ENCODE results near the gene MAST4. TPM values are rescaled to one million over a fixed set of nuclear protein-coding genes. Genes with fewer than 3 reads are reported as not detected.

MAST4 gene
- total and polyA plus RNA-seq, 2 donors from 2014 or later = 27.3 to 31.4 TPM

DNA sequence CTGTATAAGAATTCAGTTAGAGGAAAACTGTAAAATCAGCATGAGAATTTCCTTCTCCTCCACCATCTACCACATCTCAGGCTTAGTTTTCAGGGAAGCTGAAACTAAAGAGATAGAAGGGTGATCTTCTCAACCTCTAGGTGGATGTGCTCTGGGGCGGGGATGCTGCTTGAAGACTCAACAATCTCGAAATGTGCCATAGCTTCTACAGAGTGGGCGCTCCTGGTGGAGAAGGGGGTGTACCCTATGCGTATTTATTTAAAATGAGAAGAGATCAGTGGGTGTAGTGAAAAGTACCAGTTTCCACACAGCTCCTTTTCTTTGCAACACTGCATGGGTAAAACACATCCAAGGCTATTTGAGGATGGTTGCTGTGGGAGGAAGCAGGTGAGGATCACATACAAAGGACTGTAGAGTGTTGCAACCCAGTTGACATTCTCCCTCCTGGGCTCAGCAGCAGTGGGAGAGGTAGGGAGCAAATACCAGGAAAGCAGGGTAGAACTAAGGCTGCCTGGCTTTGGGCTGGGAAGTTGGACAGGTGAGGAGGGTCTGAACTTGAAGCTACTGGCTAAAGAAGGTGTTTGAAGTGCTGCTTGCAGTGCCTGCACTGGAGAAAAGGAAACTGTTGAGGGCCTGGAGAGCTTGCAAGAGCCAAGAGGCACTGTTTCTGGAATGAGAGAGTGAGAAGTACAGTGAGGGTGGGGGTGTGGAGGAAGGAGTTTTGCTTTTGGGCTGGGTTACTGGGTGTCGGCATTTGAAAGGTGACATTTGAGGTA is 73.1 kb downstream of the MAST4 start:
- Histone ChIP-seq H3K4me1 (ENCODE audit: control insufficient read depth in 2 of 3, insufficient read depth in 2 of 3, low read depth in 1 of 3, low read length in 3 of 3) (peaks cover 2 to 11% (median 2%) of the 10 kb centered on the region in 3 donors), H3K36me3 (ENCODE audit: control insufficient read depth in 2 of 3, insufficient read depth in 3 of 3, low read length in 3 of 3) (no peaks in the 10 kb centered on the region), H3K9me3 (ENCODE audit: control insufficient read depth in 2 of 3, insufficient read depth in 1 of 3, low read length in 3 of 3) (no peaks in the 10 kb centered on the region), H3K4me3 (ENCODE audit: low read length in 3 of 3) (no peak overlapping the region), H3K27ac (ENCODE audit: low read depth in 2 of 2, low read length in 2 of 2) (no peak overlapping the region), H3K9ac (ENCODE audit: low read length in 3 of 3) (no peak overlapping the region), H3K27me3 (ENCODE audit: control insufficient read depth, insufficient read depth, low read length) (no peaks in the 10 kb centered on the region)
- intact Hi-C loops (cut with DNase I) = no loop called here
- no peak for DNase-seq
- no peak for FAIRE-seq
- TF ChIP-seq, protein P1, sequence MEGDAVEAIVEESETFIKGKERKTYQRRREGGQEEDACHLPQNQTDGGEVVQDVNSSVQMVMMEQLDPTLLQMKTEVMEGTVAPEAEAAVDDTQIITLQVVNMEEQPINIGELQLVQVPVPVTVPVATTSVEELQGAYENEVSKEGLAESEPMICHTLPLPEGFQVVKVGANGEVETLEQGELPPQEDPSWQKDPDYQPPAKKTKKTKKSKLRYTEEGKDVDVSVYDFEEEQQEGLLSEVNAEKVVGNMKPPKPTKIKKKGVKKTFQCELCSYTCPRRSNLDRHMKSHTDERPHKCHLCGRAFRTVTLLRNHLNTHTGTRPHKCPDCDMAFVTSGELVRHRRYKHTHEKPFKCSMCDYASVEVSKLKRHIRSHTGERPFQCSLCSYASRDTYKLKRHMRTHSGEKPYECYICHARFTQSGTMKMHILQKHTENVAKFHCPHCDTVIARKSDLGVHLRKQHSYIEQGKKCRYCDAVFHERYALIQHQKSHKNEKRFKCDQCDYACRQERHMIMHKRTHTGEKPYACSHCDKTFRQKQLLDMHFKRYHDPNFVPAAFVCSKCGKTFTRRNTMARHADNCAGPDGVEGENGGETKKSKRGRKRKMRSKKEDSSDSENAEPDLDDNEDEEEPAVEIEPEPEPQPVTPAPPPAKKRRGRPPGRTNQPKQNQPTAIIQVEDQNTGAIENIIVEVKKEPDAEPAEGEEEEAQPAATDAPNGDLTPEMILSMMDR (IDR thresholded peaks at IDR 0.05; ENCODE audit: borderline replicate concordance, extremely low read depth, insufficient read depth) = no peak

DNA sequence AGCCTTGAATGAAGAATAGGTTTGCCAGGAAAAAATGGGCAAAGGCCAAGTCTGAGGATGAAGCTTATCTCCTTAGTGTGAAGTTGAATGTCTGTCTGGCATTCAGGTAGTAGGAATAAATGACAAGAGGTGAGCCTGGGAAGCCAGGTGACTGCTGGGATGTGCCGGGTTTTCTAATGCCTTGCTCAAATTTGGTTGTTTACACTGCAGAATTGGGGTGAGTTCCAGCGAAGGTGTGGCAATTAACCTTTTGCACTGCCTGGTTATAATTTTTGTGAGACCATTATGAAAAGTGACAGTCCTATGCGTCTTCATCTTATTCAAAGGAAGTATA is 73.6 kb downstream of the MAST4 start:
- Histone ChIP-seq H3K4me3 (ENCODE audit: low read length in 3 of 3) (no peak overlapping the region), H3K36me3 (ENCODE audit: control insufficient read depth in 2 of 3, insufficient read depth in 3 of 3, low read length in 3 of 3) (no peaks in the 10 kb centered on the region), H3K9me3 (ENCODE audit: control insufficient read depth in 2 of 3, insufficient read depth in 1 of 3, low read length in 3 of 3) (no peaks in the 10 kb centered on the region), H3K9ac (ENCODE audit: low read length in 3 of 3) (no peak overlapping the region), H3K4me1 (ENCODE audit: control insufficient read depth in 2 of 3, insufficient read depth in 2 of 3, low read depth in 1 of 3, low read length in 3 of 3) (peaks cover 2 to 11% (median 2%) of the 10 kb centered on the region in 3 donors), H3K27ac (ENCODE audit: low read depth in 2 of 2, low read length in 2 of 2) (no peak overlapping the region), H3K27me3 (ENCODE audit: control insufficient read depth, insufficient read depth, low read length) (no peaks in the 10 kb centered on the region)
- FAIRE-seq = no peak
- DNase-seq = no peak
- intact Hi-C loops (cut with DNase I) = no loop called here
- TF ChIP-seq, protein P1 (IDR thresholded peaks at IDR 0.05; ENCODE audit: borderline replicate concordance, extremely low read depth, insufficient read depth) = no peak

GRCh38 chr5:66671305-66671704 is 75.1 kb downstream of the MAST4 start:
- H3K4me3 ChIP-seq (ENCODE audit: low read length in 3 of 3) = peak overlapping the region in 1 of 3 donors; percentile 2
- FAIRE-seq = no peak
- H3K9ac ChIP-seq (ENCODE audit: low read length in 3 of 3) = no peak overlapping the region
- peaks cover 2 to 15% (median 2%) of the 10 kb centered on the region in 3 donors for H3K4me1 ChIP-seq (ENCODE audit: control insufficient read depth in 2 of 3, insufficient read depth in 2 of 3, low read depth in 1 of 3, low read length in 3 of 3)
- no peaks in the 10 kb centered on the region for H3K27me3 ChIP-seq (ENCODE audit: control insufficient read depth, insufficient read depth, low read length)
- peak overlapping the region in 1 of 2 donors; percentile 16 for H3K27ac ChIP-seq (ENCODE audit: low read depth in 2 of 2, low read length in 2 of 2)
- DNase-seq = no peak
- intact Hi-C loops (cut with DNase I) = no loop called here
- TF ChIP-seq, protein P1 (IDR thresholded peaks at IDR 0.05; ENCODE audit: borderline replicate concordance, extremely low read depth, insufficient read depth) = no peak
- no peaks in the 10 kb centered on the region for H3K9me3 ChIP-seq (ENCODE audit: control insufficient read depth in 2 of 3, insufficient read depth in 1 of 3, low read length in 3 of 3)
- H3K36me3 ChIP-seq (ENCODE audit: control insufficient read depth in 2 of 3, insufficient read depth in 3 of 3, low read length in 3 of 3) = no peaks in the 10 kb centered on the region
